ENCODE results near the gene NOL3.

DNA sequence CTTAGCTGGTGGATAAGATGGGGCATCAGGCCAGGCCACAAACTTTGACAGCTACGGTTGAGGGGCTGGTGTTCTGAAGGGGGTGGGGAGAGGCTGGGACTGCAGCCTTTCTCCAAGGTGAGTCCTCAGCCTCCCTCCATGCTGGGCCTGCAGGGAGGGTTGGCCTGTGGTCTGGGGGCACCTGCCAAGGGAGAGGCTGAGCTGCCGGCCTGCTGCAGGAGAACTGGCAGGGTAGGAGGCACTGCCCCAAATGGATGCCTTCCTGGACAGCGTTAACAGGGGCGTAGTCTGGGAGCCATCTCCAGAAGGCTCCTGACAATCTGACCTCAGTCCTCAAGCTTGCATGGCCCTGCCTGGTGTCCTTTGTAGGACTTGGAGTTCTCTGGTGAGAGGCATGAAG is 33.7 kb downstream of the NOL3 start:
- TF ChIP-seq, protein P1, sequence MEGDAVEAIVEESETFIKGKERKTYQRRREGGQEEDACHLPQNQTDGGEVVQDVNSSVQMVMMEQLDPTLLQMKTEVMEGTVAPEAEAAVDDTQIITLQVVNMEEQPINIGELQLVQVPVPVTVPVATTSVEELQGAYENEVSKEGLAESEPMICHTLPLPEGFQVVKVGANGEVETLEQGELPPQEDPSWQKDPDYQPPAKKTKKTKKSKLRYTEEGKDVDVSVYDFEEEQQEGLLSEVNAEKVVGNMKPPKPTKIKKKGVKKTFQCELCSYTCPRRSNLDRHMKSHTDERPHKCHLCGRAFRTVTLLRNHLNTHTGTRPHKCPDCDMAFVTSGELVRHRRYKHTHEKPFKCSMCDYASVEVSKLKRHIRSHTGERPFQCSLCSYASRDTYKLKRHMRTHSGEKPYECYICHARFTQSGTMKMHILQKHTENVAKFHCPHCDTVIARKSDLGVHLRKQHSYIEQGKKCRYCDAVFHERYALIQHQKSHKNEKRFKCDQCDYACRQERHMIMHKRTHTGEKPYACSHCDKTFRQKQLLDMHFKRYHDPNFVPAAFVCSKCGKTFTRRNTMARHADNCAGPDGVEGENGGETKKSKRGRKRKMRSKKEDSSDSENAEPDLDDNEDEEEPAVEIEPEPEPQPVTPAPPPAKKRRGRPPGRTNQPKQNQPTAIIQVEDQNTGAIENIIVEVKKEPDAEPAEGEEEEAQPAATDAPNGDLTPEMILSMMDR (conservative IDR thresholded peaks at IDR 0.05; ENCODE audit: low read depth, low read length) = no peak
- TF ChIP-seq EZH2 (IDR thresholded peaks at IDR 0.05; ENCODE audit: low read length, unreplicated experiment) = no peak

All from PC-3 (cell line).